ENCODE measurements around the gene USP36. TPM values are rescaled to one million over a fixed set of nuclear protein-coding genes. Genes with fewer than 3 reads are reported as not detected.

The USP36 gene
- total RNA-seq, 5 donors from 2014 or later (not counting 1 experiment from before 2014, with no cell fraction given) = 132 to 487 (median 143) TPM

DNA sequence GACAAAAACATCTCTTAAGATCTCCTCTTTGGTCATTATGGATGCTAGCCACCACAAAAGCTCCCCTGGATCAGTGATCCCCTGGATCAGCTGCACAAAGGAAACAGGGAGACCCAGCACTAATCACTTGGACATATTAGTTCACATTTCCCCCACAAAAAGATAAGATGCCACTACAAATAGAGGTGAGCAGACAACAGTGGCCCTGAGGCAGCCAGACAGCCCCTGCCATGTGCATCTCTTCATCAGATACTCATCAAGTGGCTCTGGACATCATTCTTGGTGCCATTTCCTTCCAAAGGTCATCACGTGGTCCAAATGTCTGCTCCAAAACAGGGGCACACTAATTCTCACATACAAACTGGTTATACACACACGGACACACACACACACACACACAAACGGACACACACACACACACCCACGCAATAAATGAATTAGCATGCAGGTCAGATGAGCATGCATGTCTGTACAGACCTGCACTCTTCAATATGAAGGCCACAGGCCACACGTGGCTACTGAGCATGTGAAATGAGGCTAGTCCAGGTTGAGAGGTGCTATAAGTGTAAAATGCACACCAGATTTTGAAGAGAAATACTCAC, 4.1 kb downstream of the USP36 start:
- WGBS (ENCODE audit: insufficient coverage) = 80% methylated on average over 2 of the region's 5 CpGs

GRCh38 chr17:78834571-78834970, 6.0 kb downstream of the USP36 start:
- Histone ChIP-seq H3K27me3 (replicated peaks in 1 of 2; ENCODE audit: control insufficient read depth in 2 of 2, extremely low read depth in 1 of 2, insufficient read depth in 2 of 2, low read length in 1 of 2) (no peaks in the 10 kb centered on the region), H3K36me3 (ENCODE audit: control insufficient read depth in 2 of 2, extremely low read depth in 1 of 2, insufficient read depth in 1 of 2, low read length in 1 of 2) (peaks cover 6 to 84% of the 10 kb centered on the region in 2 donors), H3K4me1 (ENCODE audit: control insufficient read depth in 1 of 2, extremely low read depth in 1 of 2, insufficient read depth in 2 of 2, low read length in 2 of 2) (peaks cover 9 to 18% of the 10 kb centered on the region in 2 experiments), H3K27ac (ENCODE audit: low read length) (no peak overlapping the region), H3K4me3 (ENCODE audit: control insufficient read depth in 1 of 2, extremely low read depth in 1 of 2, low read length in 1 of 2) (no peak overlapping the region), H3K9me3 (no peaks in the 10 kb centered on the region)
- ATAC-seq (replicated peaks in 1 of 4) (no peak), DNase-seq (no peak)
- Mint-ChIP-seq H3K9me3 (no peaks in the 10 kb centered on the region), H3K27me3 (no peaks in the 10 kb centered on the region), H3K4me1 (peaks cover 41 to 52% (median 48%) of the 10 kb centered on the region in 3 donors), H3K4me3 (no peak overlapping the region), H3K27ac (no peak overlapping the region), H3K36me3 (peaks cover 66% of the 10 kb centered on the region)
- ChIA-PET POLR2A (interaction anchor here in 1 of 2 donors (1.5 kb wide), 1 partner anchor 15 kb away, joined by 8 read pairs; no protein-coding TSS in a partner anchor), CTCF (interaction anchor here in 1 of 2 donors (0.6 kb wide), 1 partner anchor 8 kb away, joined by 3 read pairs; no protein-coding TSS in a partner anchor)
- no CpG with 5 or more reads among the region's 8 CpGs for WGBS (ENCODE audit: insufficient coverage)

More for the DNA sequence above, 4.1 kb downstream of the USP36 start:
- Histone ChIP-seq H3K27ac (ENCODE audit: low read length) (no peak overlapping the region), H3K27me3 (replicated peaks in 1 of 2; ENCODE audit: control insufficient read depth in 2 of 2, extremely low read depth in 1 of 2, insufficient read depth in 2 of 2, low read length in 1 of 2) (no peaks in the 10 kb centered on the region), H3K9me3 (no peaks in the 10 kb centered on the region), H3K36me3 (ENCODE audit: control insufficient read depth in 2 of 2, extremely low read depth in 1 of 2, insufficient read depth in 1 of 2, low read length in 1 of 2) (peaks cover 6 to 68% of the 10 kb centered on the region in 2 donors), H3K4me1 (ENCODE audit: control insufficient read depth in 1 of 2, extremely low read depth in 1 of 2, insufficient read depth in 2 of 2, low read length in 2 of 2) (peaks cover 12 to 27% of the 10 kb centered on the region in 2 experiments), H3K4me3 (ENCODE audit: control insufficient read depth in 1 of 2, extremely low read depth in 1 of 2, low read length in 1 of 2) (no peak overlapping the region)
- H3K36me3 Mint-ChIP-seq = peaks cover 57% of the 10 kb centered on the region
- H3K27me3 Mint-ChIP-seq = no peaks in the 10 kb centered on the region
- ChIA-PET POLR2A (interaction anchor here in 1 of 2 donors (0.6 kb wide), 1 partner anchor 1009 kb away, joined by 3 read pairs; no protein-coding TSS in a partner anchor), CTCF (interaction anchor here in 1 of 2 donors (1.1 kb wide), 1 partner anchor 9 kb away, joined by 3 read pairs; no protein-coding TSS in a partner anchor)
- no peaks in the 10 kb centered on the region for H3K9me3 Mint-ChIP-seq
- ATAC-seq (replicated peaks in 1 of 4) (no peak), DNase-seq (no peak)
- no peak overlapping the region for H3K4me3 Mint-ChIP-seq
- peaks cover 40 to 48% (median 45%) of the 10 kb centered on the region in 3 donors for H3K4me1 Mint-ChIP-seq
- H3K27ac Mint-ChIP-seq = no peak overlapping the region

- DNase-seq (no peak), ATAC-seq (replicated peaks in 1 of 4) (no peak)
- no peaks in the 10 kb centered on the region for H3K27me3 ChIP-seq (replicated peaks in 1 of 2; ENCODE audit: control insufficient read depth in 2 of 2, extremely low read depth in 1 of 2, insufficient read depth in 2 of 2, low read length in 1 of 2)
- Mint-ChIP-seq H3K36me3 (peaks cover 79% of the 10 kb centered on the region), H3K27me3 (no peaks in the 10 kb centered on the region), H3K9me3 (no peaks in the 10 kb centered on the region), H3K4me1 (peaks cover 27 to 40% (median 35%) of the 10 kb centered on the region in 3 donors), H3K27ac (peak overlapping the region in 1 of 2 donors; percentile 34), H3K4me3 (no peak overlapping the region)
- 71% methylated on average over 1 of the region's 2 CpGs for WGBS (ENCODE audit: insufficient coverage)
- no peak overlapping the region for H3K27ac ChIP-seq (ENCODE audit: low read length)
- ChIA-PET POLR2A (interaction anchor here in 1 of 2 donors (0.6 kb wide), 1 partner anchor 14 kb away, joined by 3 read pairs; no protein-coding TSS in a partner anchor), CTCF (interaction anchor here in 1 of 2 donors (1.2 kb wide), 1 partner anchor 64 kb away, joined by 4 read pairs; no protein-coding TSS in a partner anchor)
- peaks cover 12 to 95% of the 10 kb centered on the region in 2 donors for H3K36me3 ChIP-seq (ENCODE audit: control insufficient read depth in 2 of 2, extremely low read depth in 1 of 2, insufficient read depth in 1 of 2, low read length in 1 of 2)
- no peak overlapping the region for H3K4me3 ChIP-seq (ENCODE audit: control insufficient read depth in 1 of 2, extremely low read depth in 1 of 2, low read length in 1 of 2)
- H3K4me1 ChIP-seq (ENCODE audit: control insufficient read depth in 1 of 2, extremely low read depth in 1 of 2, insufficient read depth in 2 of 2, low read length in 2 of 2) = no peaks in the 10 kb centered on the region
- H3K9me3 ChIP-seq = no peaks in the 10 kb centered on the region
Measured at GRCh38 chr17:78832541-78832810, 8.1 kb downstream of the USP36 start.

DNA sequence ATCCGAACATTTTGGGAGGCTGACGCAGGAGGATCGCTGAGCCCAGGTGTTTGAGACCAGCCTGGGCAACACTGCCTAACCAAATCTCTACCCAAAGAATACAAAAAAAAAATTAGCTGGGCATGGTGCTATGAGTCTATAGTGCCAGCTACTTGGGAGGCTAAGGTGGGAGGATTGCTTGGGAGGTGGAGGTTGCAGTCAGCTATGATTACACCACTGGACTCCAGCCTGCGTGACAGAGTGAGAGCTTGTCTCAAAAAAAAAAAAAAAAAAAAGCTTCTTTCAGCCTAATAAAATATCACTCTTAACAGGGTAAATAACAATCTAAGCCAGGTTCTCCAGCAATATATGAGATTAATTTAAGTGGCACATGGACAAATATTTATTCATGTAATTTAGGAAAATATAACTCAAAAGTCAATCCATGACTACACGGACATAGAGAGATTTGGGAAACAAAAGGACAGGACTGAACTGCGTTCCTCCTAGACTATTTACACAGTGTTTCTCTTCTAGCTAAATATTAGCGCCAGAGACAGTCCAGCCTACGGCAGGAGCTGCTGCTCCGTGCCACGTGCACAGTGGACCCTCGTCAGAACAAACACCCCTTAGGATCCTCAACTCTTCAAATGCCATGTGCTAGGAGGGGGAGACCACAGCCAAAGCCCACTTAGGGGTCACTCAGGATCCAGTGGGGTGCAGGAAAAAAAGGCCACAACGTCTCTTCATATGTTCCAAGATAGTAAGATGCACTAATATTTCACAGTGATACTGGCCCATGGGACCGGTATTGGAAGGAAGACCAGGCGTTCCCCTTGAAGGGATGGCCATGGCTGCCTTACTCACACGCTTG, 8.7 kb downstream of the USP36 start:
- no peaks in the 10 kb centered on the region for H3K9me3 Mint-ChIP-seq
- H3K4me1 Mint-ChIP-seq = peaks cover 22 to 35% (median 30%) of the 10 kb centered on the region in 3 donors
- DNase-seq = no peak
- H3K27ac Mint-ChIP-seq = peak overlapping the region in 1 of 2 donors; percentile 34
- no peak overlapping the region for H3K27ac ChIP-seq (ENCODE audit: low read length)
- H3K36me3 Mint-ChIP-seq = peaks cover 78% of the 10 kb centered on the region
- no peaks in the 10 kb centered on the region for H3K27me3 ChIP-seq (replicated peaks in 1 of 2; ENCODE audit: control insufficient read depth in 2 of 2, extremely low read depth in 1 of 2, insufficient read depth in 2 of 2, low read length in 1 of 2)
- no peaks in the 10 kb centered on the region for H3K9me3 ChIP-seq
- CTCF ChIA-PET = interaction anchor here in 1 of 2 donors (0.6 to 1.2 kb wide), 4 partner anchors 13 to 628 kb away, joined by 3 to 9 read pairs (median 4); no protein-coding TSS in a partner anchor
- no peak overlapping the region for H3K4me3 ChIP-seq (ENCODE audit: control insufficient read depth in 1 of 2, extremely low read depth in 1 of 2, low read length in 1 of 2)
- H3K4me3 Mint-ChIP-seq = no peak overlapping the region
- H3K36me3 ChIP-seq (ENCODE audit: control insufficient read depth in 2 of 2, extremely low read depth in 1 of 2, insufficient read depth in 1 of 2, low read length in 1 of 2) = peaks cover 15 to 95% of the 10 kb centered on the region in 2 donors
- POLR2A ChIA-PET = interaction anchor here (0.6 to 1.2 kb wide), 4 partner anchors 8 to 50 kb away, joined by 3 to 7 read pairs (median 6); partner anchors contain the start of gene USP36 (in 1 of the 2)
- ATAC-seq (replicated peaks in 1 of 4) = peak in 1 of 4 experiments; percentile 11
- 100% methylated on average over 4 of the region's 15 CpGs for WGBS (ENCODE audit: insufficient coverage)
- H3K27me3 Mint-ChIP-seq = no peaks in the 10 kb centered on the region
- no peaks in the 10 kb centered on the region for H3K4me1 ChIP-seq (ENCODE audit: control insufficient read depth in 1 of 2, extremely low read depth in 1 of 2, insufficient read depth in 2 of 2, low read length in 2 of 2)

DNA sequence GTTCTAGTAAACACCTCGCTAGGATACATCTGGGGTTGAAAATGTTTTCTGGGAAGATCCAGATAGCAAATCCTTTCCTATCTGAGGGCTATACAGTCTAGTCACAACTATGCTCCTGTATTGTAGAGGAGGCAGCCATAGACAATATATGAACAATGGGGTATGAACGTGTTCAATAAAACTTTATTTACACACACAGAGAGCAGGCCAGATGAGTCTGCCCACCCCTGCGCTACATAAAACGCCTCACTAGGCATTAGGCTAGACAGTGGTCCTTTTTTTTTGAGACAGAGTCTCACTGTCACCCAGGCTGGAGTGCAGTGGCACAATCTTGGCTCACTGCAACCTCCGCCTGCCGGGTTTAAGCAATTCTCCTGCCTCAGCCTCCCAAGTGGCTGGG, 11.1 kb downstream of the USP36 start:
- ChIA-PET CTCF (no interaction called here), POLR2A (interaction anchor here (0.6 to 1.0 kb wide), 2 partner anchors 9 to 97 kb away, joined by 3 to 11 read pairs; no protein-coding TSS in a partner anchor)
- H3K27me3 ChIP-seq (replicated peaks in 1 of 2; ENCODE audit: control insufficient read depth in 2 of 2, extremely low read depth in 1 of 2, insufficient read depth in 2 of 2, low read length in 1 of 2) = no peaks in the 10 kb centered on the region
- no peaks in the 10 kb centered on the region for H3K9me3 ChIP-seq
- Mint-ChIP-seq H3K27ac (no peak overlapping the region), H3K36me3 (peaks cover 78% of the 10 kb centered on the region), H3K9me3 (no peaks in the 10 kb centered on the region), H3K4me1 (peaks cover 22 to 39% (median 31%) of the 10 kb centered on the region in 3 donors), H3K4me3 (no peak overlapping the region), H3K27me3 (no peaks in the 10 kb centered on the region)
- no peak for ATAC-seq (replicated peaks in 1 of 4)
- WGBS (ENCODE audit: insufficient coverage) = 100% methylated on average over 2 of the region's 6 CpGs
- H3K4me1 ChIP-seq (ENCODE audit: control insufficient read depth in 1 of 2, extremely low read depth in 1 of 2, insufficient read depth in 2 of 2, low read length in 2 of 2) = no peaks in the 10 kb centered on the region
- DNase-seq = no peak
- H3K27ac ChIP-seq (ENCODE audit: low read length) = no peak overlapping the region
- no peak overlapping the region for H3K4me3 ChIP-seq (ENCODE audit: control insufficient read depth in 1 of 2, extremely low read depth in 1 of 2, low read length in 1 of 2)
- H3K36me3 ChIP-seq (ENCODE audit: control insufficient read depth in 2 of 2, extremely low read depth in 1 of 2, insufficient read depth in 1 of 2, low read length in 1 of 2) = peaks cover 9 to 95% of the 10 kb centered on the region in 2 donors

All from T-cell (primary cell).